ENCODE results near the gene HS6ST3. TPM values are rescaled to one million over a fixed set of nuclear protein-coding genes. Genes with fewer than 3 reads are reported as not detected.

The HS6ST3 gene
- total and polyA plus RNA-seq, 2 donors (not counting 3 experiments of a cell fraction or from before 2014, with no cell fraction given), result 0.03 to 0.15 TPM

GRCh38 chr13:96848286-96848685, 758.4 kb downstream of the HS6ST3 start:
- Histone ChIP-seq H3K27me3 (ENCODE audit: control insufficient read depth in 2 of 2, insufficient read depth in 2 of 2, low read length in 2 of 2) (no peaks in the 10 kb centered on the region), H2AFZ (ENCODE audit: low read depth, low read length) (no peak overlapping the region), H3K27ac (ENCODE audit: insufficient read depth, low read depth, low read length) (no peak overlapping the region), H3K9me1 (replicated peaks; ENCODE audit: control insufficient read depth, extremely low read depth, insufficient read depth, low read length) (no peaks in the 10 kb centered on the region), H3K79me2 (ENCODE audit: control insufficient read depth, insufficient read depth, low read length) (no peaks in the 10 kb centered on the region), H3K9ac (replicated peaks; ENCODE audit: extremely low read depth, insufficient read depth, low read length) (no peak overlapping the region), H3K4me2 (ENCODE audit: insufficient read depth, low read length) (no peak overlapping the region), H3K4me1 (ENCODE audit: control insufficient read depth, extremely low read depth, insufficient read depth, low read length) (no peaks in the 10 kb centered on the region), H4K20me1 (replicated peaks; ENCODE audit: control insufficient read depth, extremely low read depth, insufficient read depth, low read length) (no peaks in the 10 kb centered on the region), H3K36me3 (ENCODE audit: control insufficient read depth in 2 of 2, extremely low read depth in 1 of 2, insufficient read depth in 2 of 2, low read length in 2 of 2) (no peaks in the 10 kb centered on the region), H3K4me3 (replicated peaks in 1 of 3; ENCODE audit: insufficient read depth in 1 of 3, low read depth in 1 of 3, low read length in 3 of 3) (no peak overlapping the region), H3K9me3 (replicated peaks; ENCODE audit: control insufficient read depth, insufficient read depth, low read length) (no peaks in the 10 kb centered on the region)
- FAIRE-seq (no peak), DNase-seq (ENCODE audit: low read depth, low spot score) (no peak)
- intact Hi-C loops (cut with micrococcal nuclease), result no loop called here
- dilution Hi-C loops (cut with MboI; ENCODE audit: extremely low pct_ligation_motif_present, low sequenced_read_pairs), result no loop called here
- no TSS peak for BruUV-seq (replicated peaks)
- POLR2A ChIA-PET, result no interaction called here
- TF ChIP-seq JUN (IDR thresholded peaks at IDR 0.05; ENCODE audit: borderline replicate concordance, insufficient read depth, insufficient read length, low read depth), result no peak
- CTCF ChIA-PET, result interaction anchor here (1.4 kb wide), 1 partner anchor 30 kb away, joined by 4 read pairs; no protein-coding TSS in a partner anchor

DNA sequence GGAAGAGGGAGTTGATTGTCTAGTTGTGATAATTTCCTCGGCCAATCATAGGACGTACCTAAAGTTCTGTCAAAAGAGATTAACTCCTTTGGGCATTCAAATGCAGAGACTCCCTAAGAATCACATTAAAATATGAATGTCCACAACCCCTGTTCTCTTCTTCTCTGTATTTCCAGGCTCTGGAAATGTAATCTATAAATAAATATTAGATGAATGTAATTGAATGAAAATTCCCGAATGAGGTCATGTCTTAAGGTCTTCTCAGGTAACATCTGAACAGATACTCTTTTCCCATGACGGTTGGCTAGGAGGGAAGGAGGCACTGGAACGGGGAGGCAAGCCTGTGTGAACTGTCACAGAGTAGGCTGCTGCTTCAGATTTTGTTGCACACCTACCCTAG, 759.2 kb downstream of the HS6ST3 start:
- dilution Hi-C loops (cut with MboI; ENCODE audit: extremely low pct_ligation_motif_present, low sequenced_read_pairs), result no loop called here
- no peak overlapping the region for H3K9ac ChIP-seq (replicated peaks; ENCODE audit: extremely low read depth, insufficient read depth, low read length)
- no peak for DNase-seq (ENCODE audit: low read depth, low spot score)
- CTCF ChIA-PET, result no interaction called here
- H3K4me2 ChIP-seq (ENCODE audit: insufficient read depth, low read length), result no peak overlapping the region
- H3K4me1 ChIP-seq (ENCODE audit: control insufficient read depth, extremely low read depth, insufficient read depth, low read length), result no peaks in the 10 kb centered on the region
- no peak overlapping the region for H3K27ac ChIP-seq (ENCODE audit: insufficient read depth, low read depth, low read length)
- H3K9me1 ChIP-seq (replicated peaks; ENCODE audit: control insufficient read depth, extremely low read depth, insufficient read depth, low read length), result no peaks in the 10 kb centered on the region
- H3K79me2 ChIP-seq (ENCODE audit: control insufficient read depth, insufficient read depth, low read length), result no peaks in the 10 kb centered on the region
- intact Hi-C loops (cut with micrococcal nuclease), result no loop called here
- no peaks in the 10 kb centered on the region for H3K9me3 ChIP-seq (replicated peaks; ENCODE audit: control insufficient read depth, insufficient read depth, low read length)
- H3K27me3 ChIP-seq (ENCODE audit: control insufficient read depth in 2 of 2, insufficient read depth in 2 of 2, low read length in 2 of 2), result no peaks in the 10 kb centered on the region
- H4K20me1 ChIP-seq (replicated peaks; ENCODE audit: control insufficient read depth, extremely low read depth, insufficient read depth, low read length), result no peaks in the 10 kb centered on the region
- H2AFZ ChIP-seq (ENCODE audit: low read depth, low read length), result no peak overlapping the region
- TF ChIP-seq MYC (IDR thresholded peaks at IDR 0.05; ENCODE audit: low read depth, low read length) (no peak), POLR2A (IDR thresholded peaks at IDR 0.05; ENCODE audit: low read depth, low read length) (no peak), FOS (IDR thresholded peaks at IDR 0.05; ENCODE audit: borderline replicate concordance, insufficient read depth, low read length) (no peak), MAX (IDR thresholded peaks at IDR 0.05; ENCODE audit: insufficient read depth, insufficient read length) (no peak), JUN (IDR thresholded peaks at IDR 0.05; ENCODE audit: borderline replicate concordance, insufficient read depth, insufficient read length, low read depth) (no peak), POLR2AphosphoS5 (IDR thresholded peaks at IDR 0.05; ENCODE audit: insufficient read depth, low read depth, low read length) (no peak), GATA2 (IDR thresholded peaks at IDR 0.05; ENCODE audit: insufficient read depth, insufficient read length, low read depth, low read length) (no peak), EZH2 (IDR thresholded peaks at IDR 0.05; ENCODE audit: borderline replicate concordance, low read depth, low read length, severe bottlenecking) (no peak)
- TF ChIP-seq, protein P1, sequence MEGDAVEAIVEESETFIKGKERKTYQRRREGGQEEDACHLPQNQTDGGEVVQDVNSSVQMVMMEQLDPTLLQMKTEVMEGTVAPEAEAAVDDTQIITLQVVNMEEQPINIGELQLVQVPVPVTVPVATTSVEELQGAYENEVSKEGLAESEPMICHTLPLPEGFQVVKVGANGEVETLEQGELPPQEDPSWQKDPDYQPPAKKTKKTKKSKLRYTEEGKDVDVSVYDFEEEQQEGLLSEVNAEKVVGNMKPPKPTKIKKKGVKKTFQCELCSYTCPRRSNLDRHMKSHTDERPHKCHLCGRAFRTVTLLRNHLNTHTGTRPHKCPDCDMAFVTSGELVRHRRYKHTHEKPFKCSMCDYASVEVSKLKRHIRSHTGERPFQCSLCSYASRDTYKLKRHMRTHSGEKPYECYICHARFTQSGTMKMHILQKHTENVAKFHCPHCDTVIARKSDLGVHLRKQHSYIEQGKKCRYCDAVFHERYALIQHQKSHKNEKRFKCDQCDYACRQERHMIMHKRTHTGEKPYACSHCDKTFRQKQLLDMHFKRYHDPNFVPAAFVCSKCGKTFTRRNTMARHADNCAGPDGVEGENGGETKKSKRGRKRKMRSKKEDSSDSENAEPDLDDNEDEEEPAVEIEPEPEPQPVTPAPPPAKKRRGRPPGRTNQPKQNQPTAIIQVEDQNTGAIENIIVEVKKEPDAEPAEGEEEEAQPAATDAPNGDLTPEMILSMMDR (IDR thresholded peaks at IDR 0.05; ENCODE audit: extremely low read depth in 1 of 2, insufficient read depth in 1 of 2, low read depth in 1 of 2, low read length in 2 of 2), result no peak
- no TSS peak for BruUV-seq (replicated peaks)
- FAIRE-seq, result no peak
- POLR2A ChIA-PET, result no interaction called here
- H3K4me3 ChIP-seq (replicated peaks in 1 of 3; ENCODE audit: insufficient read depth in 1 of 3, low read depth in 1 of 3, low read length in 3 of 3), result no peak overlapping the region
- no peaks in the 10 kb centered on the region for H3K36me3 ChIP-seq (ENCODE audit: control insufficient read depth in 2 of 2, extremely low read depth in 1 of 2, insufficient read depth in 2 of 2, low read length in 2 of 2)

All from endothelial cell of umbilical vein (primary cell).